MG63 (cell line): Measurements from ENCODE around the gene PRTG. TPM values are rescaled to one million over a fixed set of nuclear protein-coding genes. Genes with fewer than 3 reads are reported as not detected.

Experiments used
- DNase-seq: peaks from one replicate; pipeline ENCODE4 v3.0.0-alpha.2; 2020
- H3K27me3 ChIP-seq: fragments of 250-450 bp; sonication (Bioruptor Pico); 2 replicates; pipeline ENCODE4 v1.5.1; 2020; ENCODE audit warnings: mild to moderate bottlenecking, moderate library complexity
- H3K36me3 ChIP-seq: fragments of 250-450 bp; sonication (Bioruptor Pico); 2 replicates; pipeline ENCODE4 v1.5.1; 2020; ENCODE audit warnings: mild to moderate bottlenecking, moderate library complexity
- H3K4me3 ChIP-seq: fragments of 250-450 bp; sonication (Bioruptor Pico); 2 replicates; pipeline ENCODE4 v1.5.1; 2020; ENCODE audit warnings: mild to moderate bottlenecking, moderate library complexity
- H3K9me3 ChIP-seq: fragments of 250-450 bp; sonication (Bioruptor Pico); 2 replicates; pipeline ENCODE4 v1.5.1; 2020; ENCODE audit warnings: mild to moderate bottlenecking, moderate library complexity
- total RNA-seq: library from RNA; depleted of rRNA; stranded (reverse); fragments of >200 nt; shearing (Covaris generic); gene quantifications from 2 replicates; pipeline ENCODE4 v1.2.3, GENCODE V29; 2014; ENCODE audit warnings: low replicate concordance

Gene PRTG
- total RNA-seq, 1 experiment from 2014 or later, result 2.9 TPM

- DNase-seq, result peak; percentile 63
- H3K36me3 ChIP-seq, result no peaks in the 10 kb centered on the region
- H3K4me3 ChIP-seq, result no peak overlapping the region
- no peaks in the 10 kb centered on the region for H3K9me3 ChIP-seq
- H3K27me3 ChIP-seq, result no peaks in the 10 kb centered on the region
These were observed 59.6 kb downstream of the PRTG start for GRCh38 chr15:55683376-55683775.

- H3K27me3 ChIP-seq, result no peaks in the 10 kb centered on the region
- H3K4me3 ChIP-seq, result no peak overlapping the region
- DNase-seq, result no peak
- H3K36me3 ChIP-seq, result no peaks in the 10 kb centered on the region
- no peaks in the 10 kb centered on the region for H3K9me3 ChIP-seq
These were observed 61.3 kb downstream of the PRTG start for GRCh38 chr15:55681631-55682030.

GRCh38 chr15:55676507-55676906 lies 66.4 kb downstream of the PRTG start:
- Histone ChIP-seq H3K27me3 (no peaks in the 10 kb centered on the region), H3K4me3 (no peak overlapping the region), H3K9me3 (no peaks in the 10 kb centered on the region), H3K36me3 (no peaks in the 10 kb centered on the region)
- DNase-seq, result no peak

GRCh38 chr15:55673287-55673686 lies 69.7 kb downstream of the PRTG start:
- Histone ChIP-seq H3K4me3 (no peak overlapping the region), H3K36me3 (no peaks in the 10 kb centered on the region), H3K9me3 (no peaks in the 10 kb centered on the region), H3K27me3 (no peaks in the 10 kb centered on the region)
- DNase-seq, result no peak

- H3K9me3 ChIP-seq, result no peaks in the 10 kb centered on the region
These were observed 73.7 kb downstream of the PRTG start for GRCh38 chr15:55669270-55669669.

GRCh38 chr15:55665605-55666227 lies 77.2 kb downstream of the PRTG start:
- H3K4me3 ChIP-seq, result no peak overlapping the region
- no peaks in the 10 kb centered on the region for H3K27me3 ChIP-seq
- no peaks in the 10 kb centered on the region for H3K9me3 ChIP-seq
- no peak for DNase-seq
- H3K36me3 ChIP-seq, result no peaks in the 10 kb centered on the region

More at GRCh38 chr15:55669270-55669669, 73.7 kb downstream of the PRTG start:
- DNase-seq, result no peak
- H3K36me3 ChIP-seq, result no peaks in the 10 kb centered on the region
- H3K4me3 ChIP-seq, result no peak overlapping the region
- H3K27me3 ChIP-seq, result no peaks in the 10 kb centered on the region

- Histone ChIP-seq H3K27me3 (no peaks in the 10 kb centered on the region), H3K4me3 (no peak overlapping the region), H3K36me3 (no peaks in the 10 kb centered on the region), H3K9me3 (no peaks in the 10 kb centered on the region)
- no peak for DNase-seq
These were observed 81.5 kb downstream of the PRTG start for GRCh38 chr15:55661428-55661827.

GRCh38 chr15:55660153-55660552 lies 82.8 kb downstream of the PRTG start:
- no peaks in the 10 kb centered on the region for H3K27me3 ChIP-seq
- H3K9me3 ChIP-seq, result no peaks in the 10 kb centered on the region
- H3K4me3 ChIP-seq, result no peak overlapping the region
- no peaks in the 10 kb centered on the region for H3K36me3 ChIP-seq
- DNase-seq, result no peak

GRCh38 chr15:55659481-55659880 lies 83.5 kb downstream of the PRTG start:
- DNase-seq, result no peak
- H3K27me3 ChIP-seq, result no peaks in the 10 kb centered on the region
- no peaks in the 10 kb centered on the region for H3K9me3 ChIP-seq
- no peaks in the 10 kb centered on the region for H3K36me3 ChIP-seq
- H3K4me3 ChIP-seq, result no peak overlapping the region

- Histone ChIP-seq H3K4me3 (no peak overlapping the region), H3K36me3 (no peaks in the 10 kb centered on the region), H3K9me3 (no peaks in the 10 kb centered on the region), H3K27me3 (no peaks in the 10 kb centered on the region)
- DNase-seq, result no peak
These were observed 84.1 kb downstream of the PRTG start for GRCh38 chr15:55658886-55659285.

GRCh38 chr15:55654561-55655031 lies 88.4 kb downstream of the PRTG start:
- no peaks in the 10 kb centered on the region for H3K27me3 ChIP-seq
- H3K9me3 ChIP-seq, result no peaks in the 10 kb centered on the region
- no peaks in the 10 kb centered on the region for H3K36me3 ChIP-seq
- H3K4me3 ChIP-seq, result no peak overlapping the region
- peak; percentile 29 for DNase-seq

- Histone ChIP-seq H3K9me3 (no peaks in the 10 kb centered on the region), H3K27me3 (no peaks in the 10 kb centered on the region), H3K36me3 (no peaks in the 10 kb centered on the region), H3K4me3 (no peak overlapping the region)
- DNase-seq, result no peak
These were observed 90.0 kb downstream of the PRTG start for GRCh38 chr15:55652909-55653495.

GRCh38 chr15:55652359-55652758 lies 90.6 kb downstream of the PRTG start:
- no peak for DNase-seq
- no peaks in the 10 kb centered on the region for H3K27me3 ChIP-seq

GRCh38 chr15:55649058-55649423 lies 93.9 kb downstream of the PRTG start:
- DNase-seq, result no peak
- Histone ChIP-seq H3K4me3 (no peak overlapping the region), H3K9me3 (no peaks in the 10 kb centered on the region), H3K36me3 (no peaks in the 10 kb centered on the region), H3K27me3 (no peaks in the 10 kb centered on the region)

More at GRCh38 chr15:55652359-55652758, 90.6 kb downstream of the PRTG start:
- H3K9me3 ChIP-seq, result no peaks in the 10 kb centered on the region
- no peak overlapping the region for H3K4me3 ChIP-seq
- no peaks in the 10 kb centered on the region for H3K36me3 ChIP-seq

- H3K36me3 ChIP-seq, result peaks cover 3% of the 10 kb centered on the region
- no peaks in the 10 kb centered on the region for H3K27me3 ChIP-seq
- no peak for DNase-seq
- no peaks in the 10 kb centered on the region for H3K9me3 ChIP-seq
- no peak overlapping the region for H3K4me3 ChIP-seq
These were observed 104.2 kb downstream of the PRTG start for GRCh38 chr15:55638764-55639163.

GRCh38 chr15:55637086-55637485 lies 105.9 kb downstream of the PRTG start:
- Histone ChIP-seq H3K27me3 (no peaks in the 10 kb centered on the region), H3K36me3 (peaks cover 3% of the 10 kb centered on the region), H3K4me3 (no peak overlapping the region), H3K9me3 (no peaks in the 10 kb centered on the region)
- no peak for DNase-seq

GRCh38 chr15:55633731-55634130 lies 109.2 kb downstream of the PRTG start:
- Histone ChIP-seq H3K36me3 (no peaks in the 10 kb centered on the region; the same call in 1 of the 2 replicates), H3K4me3 (no peak overlapping the region), H3K27me3 (no peaks in the 10 kb centered on the region), H3K9me3 (no peaks in the 10 kb centered on the region)
- DNase-seq, result no peak

- Histone ChIP-seq H3K9me3 (no peaks in the 10 kb centered on the region), H3K4me3 (no peak overlapping the region), H3K27me3 (no peaks in the 10 kb centered on the region), H3K36me3 (no peaks in the 10 kb centered on the region; the same call in 1 of the 2 replicates)
- DNase-seq, result no peak
These were observed 110.5 kb downstream of the PRTG start for GRCh38 chr15:55632434-55632833.
